HG02870 (cell line): ENCODE data around the gene DNAJC24.

ENCODE experiments used
- ATAC-seq: cut with Tn5 transposase; IDR thresholded peaks from one replicate; pipeline ENCODE4 v1.9.1; 2021; ENCODE audit warnings: mild to moderate bottlenecking, moderate library complexity; ENCODE audit not compliant: unreplicated experiment

DNAJC24 gene

DNA sequence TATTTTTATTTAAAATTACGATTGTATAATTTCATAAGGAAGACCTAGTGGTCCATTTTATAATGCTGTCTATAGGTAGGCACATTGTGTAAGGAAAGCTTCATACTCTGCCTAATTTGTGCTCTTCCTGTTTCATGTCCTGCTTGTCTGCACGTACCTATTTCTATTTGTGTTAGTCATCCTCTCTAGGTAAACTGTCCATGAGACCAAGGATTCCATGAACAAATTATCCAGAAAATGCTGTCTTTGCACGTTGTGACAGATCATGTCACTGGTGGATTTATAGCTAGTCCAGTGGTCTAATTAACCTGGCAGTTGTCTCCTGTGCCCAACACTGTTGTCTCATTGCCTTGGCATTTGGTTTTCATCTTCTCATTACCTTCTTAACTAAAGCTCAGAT lies 44.7 kb downstream of the DNAJC24 start:
- no peak for ATAC-seq

DNA sequence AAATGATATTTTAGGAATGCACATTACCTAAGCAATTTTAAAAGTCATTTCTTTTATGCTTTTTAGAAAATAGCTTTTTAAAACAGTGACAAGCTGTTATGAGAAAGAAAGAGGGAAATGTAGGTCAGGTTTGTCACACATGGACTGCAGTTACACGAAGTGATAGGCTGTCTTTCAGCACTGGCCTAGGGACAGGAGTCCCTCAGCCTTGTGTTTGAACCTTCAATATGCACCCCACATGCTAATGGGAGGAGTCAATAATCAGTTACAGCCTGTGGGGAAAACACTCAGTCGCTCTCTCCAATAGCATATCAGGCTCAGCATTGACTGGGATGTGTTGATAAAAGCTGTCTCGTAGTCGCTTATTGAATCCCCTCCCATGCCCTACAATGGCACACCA lies 45.8 kb downstream of the DNAJC24 start:
- ATAC-seq: no peak

DNA sequence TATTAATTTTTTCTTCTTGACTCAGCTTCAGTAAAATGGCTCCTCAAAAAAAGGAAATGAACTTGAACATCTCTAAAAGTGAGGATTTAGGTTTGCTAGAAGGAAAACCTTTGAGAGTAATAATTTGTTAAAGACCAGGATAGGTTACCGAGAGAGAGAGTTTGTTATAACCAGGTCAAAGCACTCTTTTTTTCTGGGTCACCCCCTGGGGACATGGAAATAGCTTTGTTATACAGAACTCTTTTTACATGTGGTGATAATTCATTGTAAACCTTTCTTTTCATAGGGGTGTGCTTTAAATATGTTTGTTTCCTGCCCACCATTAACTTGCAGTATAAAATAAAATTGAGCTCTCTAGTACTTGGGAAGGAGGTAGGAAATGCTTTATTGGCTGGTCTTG lies 47.7 kb downstream of the DNAJC24 start:
- ATAC-seq: no peak

DNA sequence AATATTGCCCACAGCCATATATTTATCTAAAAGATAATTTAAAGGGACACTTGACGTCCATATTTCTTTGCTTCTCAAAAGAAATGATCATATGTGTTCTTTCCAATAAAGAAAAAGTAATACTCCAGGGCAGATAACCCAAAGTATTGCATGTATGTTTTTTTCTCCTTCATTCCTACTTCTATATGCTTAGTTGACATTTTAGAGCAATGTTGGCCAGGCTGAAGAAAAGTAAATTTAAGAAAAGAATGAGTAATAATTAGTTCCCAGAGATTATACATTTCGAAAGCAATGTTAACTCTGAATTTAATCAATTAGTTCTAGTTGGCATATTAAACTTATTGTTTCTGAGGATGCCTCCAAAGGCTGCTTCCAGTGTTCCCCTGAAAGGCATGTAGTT lies 48.2 kb downstream of the DNAJC24 start:
- no peak for ATAC-seq

DNA sequence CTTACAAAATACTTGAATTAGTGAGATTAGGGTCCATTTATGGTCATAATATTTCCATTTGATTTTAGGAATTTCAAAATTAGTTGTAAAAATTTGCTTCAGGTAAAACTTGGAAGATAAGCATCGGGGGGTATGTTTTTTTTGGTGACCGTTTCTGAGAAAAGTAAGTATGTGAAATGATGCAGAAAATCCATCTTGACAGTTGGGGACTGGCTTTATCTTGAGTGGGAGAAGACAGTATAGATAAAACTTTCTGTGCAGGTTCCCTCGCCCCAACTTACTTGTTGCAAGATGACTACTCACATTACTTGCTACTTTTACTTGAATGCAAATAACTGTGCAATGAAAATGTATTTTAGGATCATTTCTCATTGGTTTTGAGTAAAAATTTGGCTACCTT lies 49.5 kb downstream of the DNAJC24 start:
- no peak for ATAC-seq

DNA sequence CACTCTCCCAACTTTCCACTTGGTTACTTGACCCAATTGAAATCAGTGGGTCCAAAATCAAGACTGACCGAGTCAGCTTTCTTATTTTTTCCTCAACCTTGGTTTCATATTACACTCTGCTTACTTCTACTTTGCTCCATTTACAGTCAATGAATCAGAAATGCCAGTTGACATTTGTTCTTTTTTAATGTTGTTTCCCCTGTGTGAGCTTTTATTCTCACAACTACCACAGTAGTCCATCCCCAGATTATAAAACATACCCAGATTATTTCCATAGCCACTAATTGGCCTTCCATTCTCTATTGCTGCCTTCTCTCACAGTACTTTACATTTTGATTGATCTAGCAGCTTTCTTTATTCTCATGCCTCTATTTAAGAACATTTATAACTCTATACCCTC lies 50.0 kb downstream of the DNAJC24 start:
- no peak for ATAC-seq

DNA sequence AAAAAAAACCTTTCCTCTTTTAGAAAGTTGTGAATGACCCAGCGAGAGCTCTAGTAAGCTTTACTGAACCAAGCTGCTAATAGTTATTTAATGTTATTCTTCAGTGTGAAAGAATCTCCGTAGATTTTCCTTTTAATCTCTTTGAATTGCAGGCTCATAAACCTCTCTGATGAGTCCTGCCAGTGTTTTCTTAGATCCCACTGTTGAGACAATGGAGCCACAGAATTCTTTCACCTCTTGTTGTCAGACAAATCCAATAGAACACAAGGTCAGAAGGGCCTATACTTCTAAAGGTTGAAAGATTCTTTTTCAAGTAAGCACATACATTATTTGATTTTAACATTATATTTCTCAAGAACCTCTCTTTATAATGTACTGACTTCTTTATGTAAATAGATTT lies 52.2 kb downstream of the DNAJC24 start:
- no peak for ATAC-seq

DNA sequence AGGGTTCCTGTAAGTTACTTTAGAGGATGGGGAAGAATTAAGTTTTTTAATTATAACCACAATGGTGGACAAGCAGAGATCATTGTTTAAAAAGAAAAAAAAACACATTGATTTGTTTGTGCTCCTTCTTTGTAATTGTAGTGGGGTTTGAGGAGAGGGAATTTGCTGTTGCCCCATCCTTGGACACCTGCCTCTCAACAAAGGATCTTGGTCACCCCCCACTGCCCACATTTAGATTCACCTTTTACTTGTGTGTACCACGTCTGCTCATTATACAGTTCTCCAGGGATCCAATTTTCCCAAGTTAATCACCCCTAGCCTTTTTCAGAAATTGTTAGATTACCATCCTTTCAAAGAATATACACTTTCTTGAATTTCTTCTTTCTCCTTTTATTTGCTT lies 53.0 kb downstream of the DNAJC24 start:
- ATAC-seq: no peak

DNA sequence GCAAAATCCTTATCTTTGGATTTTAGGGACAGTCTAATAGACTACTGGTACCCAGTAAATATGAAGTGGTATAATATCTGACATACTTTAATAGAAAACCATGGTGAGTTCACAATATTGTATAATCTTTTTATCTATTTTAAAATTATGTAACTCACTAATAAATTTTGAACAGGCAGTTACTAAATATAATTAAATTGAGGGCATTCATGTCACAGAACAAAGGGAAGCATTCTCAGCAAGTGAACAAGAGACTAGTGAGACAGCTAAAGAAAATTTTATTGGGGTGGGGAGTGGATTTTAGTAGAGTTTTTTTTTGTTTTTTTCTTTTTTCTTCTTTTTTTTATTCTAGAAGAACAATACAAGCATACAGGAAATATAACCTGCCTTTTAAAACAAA lies 55.0 kb downstream of the DNAJC24 start:
- no peak for ATAC-seq

DNA sequence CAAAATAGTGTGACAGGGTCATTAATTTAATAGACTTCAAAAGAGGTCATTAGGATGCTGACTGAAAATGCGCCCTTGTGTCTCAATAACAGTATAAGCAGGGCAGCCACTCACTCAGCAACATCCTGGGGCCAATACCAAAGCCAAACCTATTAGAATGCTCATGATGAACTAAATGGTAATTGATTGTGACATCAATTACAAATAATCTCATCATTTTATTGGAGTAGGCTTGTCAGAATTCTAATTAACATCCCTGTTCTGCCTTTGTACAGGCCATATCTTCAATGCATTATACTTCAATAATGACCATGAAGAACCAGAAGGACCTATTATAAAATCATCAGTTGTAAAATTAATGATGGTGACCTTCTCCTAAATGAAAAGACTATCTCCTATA lies 64.2 kb downstream of the DNAJC24 start:
- ATAC-seq: no peak

DNA sequence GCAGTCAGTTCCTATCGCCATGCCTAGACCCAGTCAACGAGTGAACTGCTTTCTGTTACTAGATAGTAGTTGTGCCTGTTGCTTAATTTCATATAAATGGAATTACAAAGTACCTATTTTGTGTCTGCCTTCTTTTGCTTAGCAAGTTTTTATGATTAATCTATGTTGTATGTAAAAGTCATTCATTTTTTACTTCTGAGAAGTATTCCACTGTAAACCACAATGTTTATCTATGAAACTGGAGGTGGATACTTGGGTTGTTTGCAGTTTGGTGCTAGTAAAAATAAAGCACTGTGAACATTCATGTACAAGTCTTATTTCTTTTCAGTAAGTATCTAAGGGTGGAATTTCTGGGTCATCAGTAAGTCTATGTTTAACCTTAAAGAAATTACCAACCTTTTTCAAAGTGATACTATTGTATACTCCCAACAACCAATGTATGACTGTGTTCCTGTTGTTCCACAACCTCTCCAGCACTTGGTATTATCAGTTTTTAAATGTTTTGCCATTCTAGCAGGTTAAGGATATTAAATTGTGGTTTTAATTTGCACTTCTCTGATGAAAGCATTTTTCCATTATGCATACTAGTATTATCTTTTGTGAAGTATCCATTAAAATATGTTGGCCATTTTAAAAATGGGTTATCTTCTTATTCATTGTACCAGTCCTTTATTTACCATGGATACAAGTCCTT lies 68.2 kb downstream of the DNAJC24 start:
- no peak for ATAC-seq

DNA sequence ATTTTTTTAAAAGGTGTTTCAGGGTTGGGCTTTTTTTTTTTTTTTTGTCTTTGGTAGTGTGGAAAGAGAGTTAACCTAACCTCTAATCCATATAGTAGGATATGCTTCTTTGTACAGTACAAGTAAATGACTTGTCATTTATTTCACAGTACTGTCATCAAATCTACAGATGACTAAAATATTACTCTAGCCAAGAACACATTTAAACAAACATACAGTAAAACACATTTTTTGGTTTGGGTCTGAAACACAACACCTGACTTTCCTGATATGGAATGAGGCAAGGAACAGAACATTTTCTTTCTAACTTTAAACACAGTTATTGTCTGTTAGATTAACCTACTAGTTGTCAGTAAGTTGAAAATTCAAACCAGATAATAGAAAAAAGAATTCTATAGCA lies 71.6 kb downstream of the DNAJC24 start:
- ATAC-seq: no peak

DNA sequence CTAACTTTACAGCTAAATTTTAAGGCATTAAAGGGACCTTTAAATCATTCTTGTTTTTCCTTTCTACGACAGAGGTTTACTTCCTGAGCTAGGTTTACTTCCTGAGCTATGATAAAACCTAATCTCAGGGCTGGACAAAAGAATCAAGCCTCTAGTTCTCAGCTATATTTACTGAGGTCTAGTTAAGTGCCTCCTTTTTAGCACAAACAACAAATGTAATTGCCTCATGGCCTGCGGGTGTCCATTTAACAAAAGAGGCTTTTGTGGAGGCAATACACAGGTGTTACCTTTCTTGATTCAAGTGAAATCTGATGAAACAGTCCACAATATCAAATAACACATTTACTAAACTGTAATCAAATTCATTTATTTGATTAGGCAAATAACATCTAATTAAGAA lies 72.4 kb downstream of the DNAJC24 start:
- ATAC-seq: no peak

DNA sequence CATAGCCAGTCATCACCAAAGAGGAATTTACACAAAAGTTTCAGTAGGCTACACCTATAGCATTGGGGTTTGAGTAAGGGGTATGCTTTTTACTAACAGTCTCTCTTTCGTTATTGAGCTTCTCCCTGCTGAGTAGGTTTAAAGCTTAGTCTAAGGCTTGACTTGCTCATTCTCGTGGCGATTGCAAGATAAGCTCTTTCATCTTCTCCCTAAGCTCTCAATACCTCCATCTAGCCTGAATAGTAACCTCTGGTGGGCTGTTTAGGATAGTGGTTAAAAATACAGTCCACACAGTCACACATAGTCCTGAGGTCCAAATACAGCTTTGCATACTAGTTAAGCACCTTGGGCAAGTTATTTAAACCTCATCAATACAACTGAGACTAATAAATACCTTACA lies 74.1 kb downstream of the DNAJC24 start:
- no peak for ATAC-seq

DNA sequence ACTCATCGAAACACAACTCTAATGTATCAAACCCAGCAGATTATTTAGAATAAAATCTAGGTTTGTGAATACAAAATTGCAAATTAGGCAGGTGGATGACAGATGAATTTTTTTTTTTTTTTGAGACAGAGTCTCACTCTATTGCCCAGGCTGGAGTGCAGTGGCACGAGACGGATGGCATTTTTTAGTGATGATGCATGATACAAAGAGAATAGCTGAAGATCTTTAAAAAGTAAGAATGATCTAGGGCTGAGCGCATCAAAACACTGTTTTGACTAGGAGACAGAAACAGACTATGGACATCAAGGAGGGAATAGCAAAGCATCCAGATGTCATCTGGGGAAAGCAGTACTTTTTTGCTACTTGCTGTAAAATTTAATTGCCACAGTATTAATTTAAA lies 76.0 kb downstream of the DNAJC24 start:
- no peak for ATAC-seq

DNA sequence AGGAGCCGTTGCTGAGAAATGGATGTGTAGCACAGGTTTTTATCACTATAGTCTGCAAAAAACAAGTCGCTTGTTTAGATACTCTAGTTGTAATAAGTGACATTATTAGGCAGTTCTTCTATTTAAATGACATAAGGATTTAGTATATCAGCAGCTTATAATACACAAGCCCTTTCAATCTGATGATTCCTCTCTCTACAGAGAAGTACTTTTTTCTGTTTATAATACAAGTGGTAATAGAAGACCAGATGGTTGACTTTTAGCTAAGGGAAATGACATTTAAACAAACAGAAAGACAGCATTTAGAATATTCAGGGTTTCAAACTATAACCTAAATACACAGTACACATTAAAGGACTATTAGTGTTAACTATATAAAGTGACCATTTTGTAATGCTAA lies 79.4 kb downstream of the DNAJC24 start:
- ATAC-seq: no peak

DNA sequence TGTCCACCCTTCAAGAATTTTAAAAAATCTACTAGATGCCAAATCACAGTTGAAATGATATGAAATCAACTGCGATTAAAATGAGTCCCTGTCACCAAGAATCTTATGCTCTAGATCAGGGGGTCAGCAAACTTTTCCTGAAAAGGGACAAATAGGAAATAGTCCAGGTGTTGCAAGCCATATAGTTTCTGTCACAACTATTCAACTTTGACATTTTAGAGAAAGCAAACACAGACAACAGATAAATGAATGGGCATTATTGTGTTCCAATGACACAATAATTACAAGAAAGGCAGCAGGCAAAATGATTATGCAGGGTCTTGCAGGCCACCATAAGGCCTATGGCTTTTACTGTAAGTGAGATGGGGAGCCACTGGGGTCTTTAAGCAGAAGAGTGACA lies 81.2 kb downstream of the DNAJC24 start:
- ATAC-seq: no peak

DNA sequence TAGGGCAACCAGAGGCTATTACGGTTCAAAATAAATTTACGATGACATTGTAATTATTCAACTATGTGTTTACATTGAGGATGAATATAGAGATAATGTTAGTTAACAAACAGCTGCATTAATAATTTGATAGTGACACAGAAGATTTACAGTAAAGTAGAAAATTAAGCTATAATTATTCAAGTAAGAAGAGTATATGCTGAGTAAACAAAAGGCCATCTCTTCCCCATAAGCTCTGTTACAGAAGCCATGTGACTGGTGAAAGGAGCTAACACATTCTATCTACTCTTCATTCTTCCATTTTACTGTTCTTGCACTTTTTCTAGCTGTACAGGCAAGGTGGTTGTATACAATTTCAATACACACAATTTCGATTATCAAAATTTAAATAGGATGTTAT lies 85.5 kb downstream of the DNAJC24 start:
- no peak for ATAC-seq

DNA sequence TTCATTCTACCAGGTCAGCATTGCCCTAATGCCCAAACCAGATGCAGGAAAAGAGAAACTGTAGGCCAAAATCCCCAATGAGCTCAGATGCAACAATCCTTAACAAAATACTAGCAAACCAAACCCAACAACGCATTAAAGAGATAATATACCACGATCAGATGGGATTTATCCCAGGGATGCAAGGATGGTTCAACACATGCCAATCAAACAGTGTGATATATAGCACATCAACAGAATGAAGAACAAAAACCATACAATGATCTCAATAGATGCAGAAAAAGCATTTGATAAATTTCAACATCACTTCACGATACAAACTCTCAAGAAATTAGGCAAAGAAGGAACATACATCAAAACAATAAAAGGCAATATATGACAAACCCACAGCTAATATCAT lies 94.8 kb downstream of the DNAJC24 start:
- no peak for ATAC-seq

DNA sequence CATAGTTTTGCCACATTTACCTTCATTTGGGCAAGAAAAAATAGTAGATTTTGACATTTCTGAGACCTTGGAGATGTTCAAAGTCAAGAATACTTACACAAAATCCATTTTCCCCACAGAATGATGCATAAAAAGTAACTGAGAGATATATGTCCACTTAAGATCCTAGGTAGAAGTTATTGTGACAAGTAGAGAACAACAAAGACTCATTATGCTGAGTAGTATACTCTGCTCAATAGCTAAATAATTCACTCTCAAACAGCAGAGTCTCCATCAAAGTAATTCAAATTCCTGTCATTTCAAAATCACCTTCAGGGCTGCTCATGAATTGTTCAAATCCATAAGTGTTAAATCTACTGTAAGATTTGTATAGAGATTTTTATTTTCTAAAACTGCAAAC lies 104.4 kb downstream of the DNAJC24 start:
- ATAC-seq: no peak

DNA sequence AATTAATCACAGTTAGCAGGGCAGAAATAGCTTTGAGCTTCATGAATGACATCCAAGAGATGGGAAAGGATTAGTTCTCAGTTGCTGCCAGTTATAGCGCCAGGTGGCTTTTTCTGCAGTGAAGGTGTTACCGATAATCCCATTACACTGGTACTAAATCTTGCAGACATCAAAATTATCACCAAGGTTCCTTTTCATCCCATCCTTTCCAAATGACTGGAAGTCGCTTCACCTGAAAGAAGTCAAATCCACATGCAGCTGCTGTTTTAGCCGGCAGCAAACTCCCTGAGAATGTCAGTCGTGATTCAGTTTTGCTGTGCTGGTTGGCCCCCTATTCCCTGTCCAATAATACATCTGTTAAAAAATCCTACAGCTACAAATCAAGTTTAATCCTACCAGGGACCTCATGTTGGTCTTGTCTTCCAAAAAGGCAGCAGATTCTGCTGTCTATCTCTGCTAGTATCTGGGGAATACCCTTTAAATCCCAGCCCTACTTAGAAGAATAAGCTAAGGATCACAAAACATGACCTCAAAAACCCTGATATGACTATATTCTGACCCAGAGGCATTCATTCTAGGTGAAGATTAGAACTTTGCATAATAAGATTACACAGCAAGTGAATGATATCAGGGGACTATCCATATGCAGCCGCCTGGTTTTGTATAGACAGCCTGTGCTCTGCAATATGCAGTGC lies 108.0 kb downstream of the DNAJC24 start:
- ATAC-seq: no peak

DNA sequence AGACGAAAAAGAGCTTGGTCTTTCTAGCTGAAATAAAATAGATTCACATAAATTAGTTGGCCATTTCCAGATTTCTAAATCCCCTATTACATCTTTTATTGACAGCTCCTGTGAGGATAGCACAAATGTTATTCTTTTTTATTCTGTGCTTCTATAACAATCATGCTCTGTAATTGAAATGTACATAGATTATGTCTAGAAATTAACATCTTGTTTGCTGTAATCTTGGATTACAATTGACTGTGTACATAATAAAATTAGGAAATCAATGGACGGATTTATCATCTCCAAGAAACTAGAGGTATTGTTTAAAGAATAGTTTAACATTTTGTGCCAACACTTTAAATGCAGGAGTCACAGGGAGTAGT lies 108.5 kb downstream of the DNAJC24 start:
- ATAC-seq: no peak

DNA sequence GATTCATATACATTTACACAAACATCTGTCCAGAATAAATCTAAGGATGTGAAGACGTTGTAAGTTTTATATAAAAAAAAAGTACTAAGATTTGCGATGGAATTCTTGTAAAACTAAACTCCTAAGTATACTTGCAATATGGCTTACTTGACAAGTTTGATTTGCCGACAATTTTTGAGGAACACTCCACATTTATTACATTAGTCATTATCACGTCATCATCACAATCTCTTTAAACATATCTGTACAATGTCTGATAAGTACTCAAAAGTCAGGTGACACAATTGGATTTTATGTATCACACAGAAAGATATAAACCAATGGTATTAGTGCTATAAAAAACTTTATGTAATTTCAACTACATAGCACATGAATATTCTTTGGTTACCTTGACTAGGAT lies 109.4 kb downstream of the DNAJC24 start:
- no peak for ATAC-seq
